NCI-H345 (cell line): Measurements from ENCODE around the gene MN1.

Experiments
- DNase-seq: peaks from one replicate; lab custom pipeline; 2025; lab: John Stamatoyannopoulos, UW

Gene MN1

DNA sequence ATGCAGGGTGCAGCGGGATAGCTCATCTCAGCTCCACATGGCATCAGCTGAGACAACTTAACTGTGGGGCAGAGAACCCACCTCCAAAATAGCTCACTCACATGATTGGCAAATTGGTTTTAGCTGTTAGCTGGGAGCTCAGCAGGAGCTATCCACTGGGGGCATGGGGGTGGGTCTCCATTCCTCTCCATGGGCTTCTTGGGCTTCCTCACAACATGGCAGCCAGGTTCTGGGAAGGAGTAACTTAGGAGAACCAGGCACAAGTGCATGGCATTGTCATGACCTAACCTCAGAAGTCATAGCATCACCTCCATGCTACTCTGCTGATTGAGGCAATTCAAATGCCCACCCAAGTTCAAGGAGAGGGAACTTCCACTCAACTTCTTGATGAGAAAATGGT lies 85.5 kb downstream of the MN1 start:
- no peak for DNase-seq

GRCh38 chr22:27715106-27715505 lies 86.5 kb downstream of the MN1 start:
- no peak for DNase-seq

- DNase-seq = no peak
Measured at GRCh38 chr22:27714068-27714467, 87.5 kb downstream of the MN1 start.

- no peak for DNase-seq
Measured at GRCh38 chr22:27713461-27713860, 88.1 kb downstream of the MN1 start.

DNA sequence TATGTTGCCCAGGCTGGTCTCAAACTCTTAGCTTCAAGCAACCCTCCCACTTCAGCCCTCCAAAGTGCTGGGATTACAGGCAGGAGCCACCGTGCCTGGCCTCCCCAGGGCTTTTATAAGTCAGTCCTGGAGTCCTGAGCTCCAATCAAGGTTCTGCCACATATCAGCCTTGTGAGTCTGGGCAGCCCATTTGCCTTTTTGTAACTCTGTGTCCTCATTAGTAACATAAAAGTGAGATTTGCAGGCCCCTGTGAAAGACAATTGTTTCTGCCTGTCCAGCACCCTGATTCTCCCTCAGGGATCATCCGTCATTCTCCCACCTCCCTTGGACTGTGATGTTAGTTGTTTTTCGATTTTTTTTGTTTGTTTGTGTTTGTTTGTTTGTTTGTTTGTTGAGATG lies 89.8 kb downstream of the MN1 start:
- no peak for DNase-seq

DNA sequence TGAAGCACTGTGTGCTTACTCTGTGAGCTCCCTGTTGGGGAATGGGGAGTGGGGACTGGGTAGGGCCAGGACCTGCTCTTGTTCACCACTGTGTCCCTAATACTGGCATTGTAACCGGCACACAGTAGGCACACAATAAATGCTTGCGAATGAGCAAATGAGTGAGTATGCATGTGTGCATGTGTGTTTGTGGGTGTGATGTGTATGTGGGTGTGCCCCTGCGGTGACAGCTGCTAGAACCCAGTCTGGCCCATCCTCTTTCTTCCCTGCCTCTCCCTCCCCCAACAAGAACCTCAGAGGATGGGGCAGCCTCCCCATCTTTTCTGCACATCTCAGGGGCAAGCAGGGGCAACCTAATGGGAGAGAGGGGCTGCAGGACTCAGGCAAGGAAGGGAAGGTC lies 90.5 kb downstream of the MN1 start:
- DNase-seq = no peak

- no peak for DNase-seq
Measured at GRCh38 chr22:27709919-27710675, 91.5 kb downstream of the MN1 start.

- no peak for DNase-seq
Measured at GRCh38 chr22:27706489-27706888, 95.1 kb downstream of the MN1 start.

- no peak for DNase-seq
Measured at GRCh38 chr22:27705408-27706080, 96.0 kb downstream of the MN1 start.

DNA sequence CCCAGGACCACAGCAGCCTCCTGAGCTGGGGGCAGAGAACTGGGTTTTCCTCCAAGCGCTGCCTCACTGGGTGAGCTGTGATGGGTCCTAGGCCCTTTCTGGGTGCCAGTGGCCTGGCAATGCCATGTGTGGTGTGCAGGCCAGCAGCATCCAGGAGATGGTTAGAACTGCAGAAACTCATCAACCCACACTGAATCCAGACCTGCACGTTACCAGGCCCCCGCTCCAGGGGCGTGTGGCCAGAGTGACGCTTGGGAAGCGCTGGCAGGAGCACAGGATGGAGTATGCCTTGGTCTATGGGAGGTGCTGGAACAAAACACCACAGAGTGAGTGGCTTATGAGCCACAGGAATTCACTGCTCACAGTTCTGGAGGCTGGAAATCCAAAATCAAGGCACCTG lies 97.0 kb downstream of the MN1 start:
- no peak for DNase-seq

DNA sequence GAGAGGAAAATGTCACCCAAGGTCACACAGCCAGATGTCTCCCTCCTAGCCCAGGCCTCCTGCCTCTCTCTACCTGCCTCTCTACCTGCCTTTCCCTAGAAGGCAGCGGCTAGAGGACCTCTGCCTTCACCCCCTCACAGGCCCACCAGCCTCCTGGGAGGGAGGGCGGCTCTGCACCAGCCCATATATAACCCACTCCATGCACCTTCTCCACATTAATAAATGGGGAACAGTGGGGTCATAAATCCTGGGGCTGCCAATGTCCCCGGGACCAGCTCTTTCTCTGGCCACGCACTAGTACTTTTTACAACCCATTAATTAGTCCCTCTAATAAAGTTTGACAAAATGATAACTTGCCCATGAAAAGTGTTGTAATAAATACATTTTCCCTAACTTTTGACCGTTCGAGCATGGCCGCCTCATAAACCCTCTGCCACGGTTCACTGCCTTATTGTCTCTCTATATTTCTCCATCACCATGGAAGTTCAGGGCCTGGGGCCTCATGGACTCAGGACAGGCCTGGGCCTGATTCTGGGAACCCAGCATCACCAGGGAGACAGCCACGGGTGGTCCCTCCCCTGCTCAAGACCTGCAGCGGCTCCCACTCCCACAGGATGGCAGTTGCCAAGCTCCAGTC lies 102.1 kb downstream of the MN1 start:
- no peak for DNase-seq

DNA sequence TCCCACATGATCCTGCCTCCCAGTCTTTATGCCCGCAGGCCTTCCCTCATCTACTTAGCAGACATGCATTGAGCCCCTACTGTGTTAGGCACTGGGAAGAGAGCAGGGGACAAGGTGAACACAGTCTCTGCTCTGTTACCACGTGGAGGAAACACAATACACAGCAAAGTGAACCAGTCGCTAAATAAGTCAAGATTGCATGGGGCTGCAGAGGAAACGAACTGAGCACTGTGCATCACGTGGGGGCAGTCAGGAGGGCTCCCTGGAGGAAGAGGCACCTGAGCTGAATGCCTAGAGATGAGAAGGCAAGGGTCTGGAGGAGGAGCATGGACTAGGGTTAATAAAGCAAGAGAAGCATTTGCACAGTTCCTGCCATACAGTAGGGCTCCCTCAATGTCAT lies 102.7 kb downstream of the MN1 start:
- no peak for DNase-seq
